HepG2 (cell line): Measurements from ENCODE around the gene HHIPL1. TPM values are rescaled to one million over a fixed set of nuclear protein-coding genes. Genes with fewer than 3 reads are reported as not detected.

Source experiments
- ATAC-seq: fragments of 200-7000 bp; cut with Tn5 transposase; 3 replicates; pipeline ENCODE4 v1.9.1; 2020; ENCODE audit warnings: mild to moderate bottlenecking, moderate library complexity
- BruUV-seq: library from RNA; stranded (reverse); fragments of 400-500 nt; replicated peaks from 2 replicates; lab custom pipeline; 2021; lab: Mats Ljungman, UMichigan
- CTCF ChIA-PET: fragments of 300-600 bp; formaldehyde crosslinking; extraction: SDS; loops from one replicate; lab custom pipeline; 2021; ENCODE audit warnings: low total read pairs, inconsistent platforms, low intra/inter-chr PET ratio; lab: Yijun Ruan, JAX
- POLR2A ChIA-PET: fragments of 350-600 bp; sonication (Branson Sonifier 250); formaldehyde crosslinking; loops from one replicate; lab custom pipeline; 2020; ENCODE audit warnings: antibody characterized with exemption, inconsistent platforms; lab: Yijun Ruan, JAX
- DNase-seq: peaks from one replicate; pipeline ENCODE4 v3.0.0-alpha.2; 2015; ENCODE audit warnings: low spot score
- FAIRE-seq: peaks from 3 replicates; lab custom pipeline; 2011; peaks lifted over from hg19 to GRCh38; lab: Jason Lieb, UNC
- H2AFZ ChIP-seq: one replicate; pipeline ENCODE4 v1.6.1; 2011; ENCODE audit warnings: low read length, inconsistent platforms
- H3K27ac ChIP-seq: fragments of 300-600 bp; 3 replicates; pipeline ENCODE4 v1.8.0; 2011; ENCODE audit warnings: mixed run types, mild to moderate bottlenecking, mixed read lengths, low read length, inconsistent platforms; ENCODE audit not compliant: insufficient read depth; ENCODE audit errors: extremely low read length
- H3K27me3 ChIP-seq, 2 experiments: fragments of 200-600 bp in 1 of 2; 2 replicates in 1 of 2; 3 replicates in 1 of 2; pipeline versions ENCODE4 v1.6.0 to v1.8.0; 2011; ENCODE audit warnings: low read length in 2 of 2, mild to moderate bottlenecking in 2 of 2, moderate library complexity in 2 of 2, inconsistent platforms in 1 of 2; ENCODE audit not compliant: insufficient read depth in 2 of 2, control insufficient read depth in 1 of 2
- H3K36me3 ChIP-seq, 2 experiments: fragments of 200-600 bp in 1 of 2; replicated peaks in 1 of 2; 2 replicates in 1 of 2; 3 replicates in 1 of 2; pipeline versions ENCODE4 v1.5.1 to v1.8.0; 2011; ENCODE audit warnings: low read length in 2 of 2, inconsistent platforms in 1 of 2; ENCODE audit not compliant: insufficient read depth in 2 of 2, control insufficient read depth in 1 of 2
- H3K4me1 ChIP-seq: 2 replicates; pipeline ENCODE4 v1.5.1; 2012; ENCODE audit warnings: low read length, inconsistent platforms; ENCODE audit not compliant: insufficient read depth
- H3K4me2 ChIP-seq: 2 replicates; pipeline ENCODE4 v1.6.0; 2011; ENCODE audit warnings: low read depth, low read length, inconsistent platforms
- H3K4me3 ChIP-seq, 3 experiments: fragments of 200-600 bp in 1 of 3; sonication (generic), shearing (Covaris generic) in 1 of 3; replicated peaks in 1 of 3; 2 replicates each; pipeline ENCODE4 v1.5.1; 2011 to 2016; ENCODE audit warnings: low read length in 3 of 3, inconsistent platforms in 2 of 3, low read depth in 2 of 3, mild to moderate bottlenecking in 2 of 3, control low read depth in 1 of 3, mixed read lengths in 1 of 3; ENCODE audit not compliant: insufficient read depth in 1 of 3
- H3K79me2 ChIP-seq: one replicate; pipeline ENCODE4 v1.6.1; 2011; ENCODE audit warnings: low read length, inconsistent platforms; ENCODE audit not compliant: insufficient read depth
- H3K9ac ChIP-seq: 2 replicates; pipeline ENCODE4 v1.6.0; 2011; ENCODE audit warnings: mild to moderate bottlenecking, low read depth, low read length, inconsistent platforms; ENCODE audit not compliant: insufficient read depth
- H3K9me3 ChIP-seq: 2 replicates; pipeline ENCODE4 v1.5.1; 2012; ENCODE audit warnings: mild to moderate bottlenecking, low read length
- H4K20me1 ChIP-seq: 2 replicates; pipeline ENCODE4 v1.6.0; 2011; ENCODE audit warnings: inconsistent platforms, mild to moderate bottlenecking, low read length, moderate library complexity; ENCODE audit not compliant: insufficient read depth
- SIN3B ChIP-seq: fragments of 150-350 bp; IDR thresholded peaks from 2 replicates; pipeline ENCODE4 v1.6.1; 2014; ENCODE audit warnings: low read length
- SRSF4 ChIP-seq: fragments of 200-400 bp; formaldehyde crosslinking; IDR thresholded peaks from one replicate; pipeline ENCODE4 v1.6.1; 2018; ENCODE audit warnings: mild to moderate bottlenecking, low read depth, low read length, moderate library complexity; ENCODE audit not compliant: poor library complexity, severe bottlenecking
- TAF15 ChIP-seq: fragments of 200-400 bp; formaldehyde crosslinking; IDR thresholded peaks from one replicate; pipeline ENCODE4 v1.6.1; 2018; ENCODE audit warnings: mild to moderate bottlenecking, low read depth, low read length; ENCODE audit not compliant: poor library complexity, severe bottlenecking
- TGIF2 ChIP-seq: IDR thresholded peaks from 2 replicates; pipeline ENCODE4 v1.6.1; 2016; ENCODE audit warnings: control low read depth, missing compliant biosample characterization
- ZFP90 ChIP-seq: sonication (generic); formaldehyde crosslinking; IDR thresholded peaks from 2 replicates; pipeline ENCODE4 v1.8.0; 2022; ENCODE audit warnings: missing genetic modification reagents, mild to moderate bottlenecking, inconsistent platforms, borderline replicate concordance
- ZNF556 ChIP-seq: sonication (generic); formaldehyde crosslinking; IDR thresholded peaks from 2 replicates; pipeline ENCODE4 v1.4.0; 2020; ENCODE audit warnings: mild to moderate bottlenecking, missing genetic modification reagents, borderline replicate concordance
- ZNF75D ChIP-seq: sonication (generic); formaldehyde crosslinking; IDR thresholded peaks from 2 replicates; pipeline ENCODE4 v1.8.1; 2023; ENCODE audit warnings: missing genetic modification reagents, mild to moderate bottlenecking, borderline replicate concordance
- ZNF775 ChIP-seq: sonication (generic); formaldehyde crosslinking; IDR thresholded peaks from 2 replicates; pipeline ENCODE4 v1.4.0; 2020; ENCODE audit warnings: missing genetic modification reagents, mild to moderate bottlenecking, moderate library complexity, borderline replicate concordance
- WGBS: methylation state at CpG from one replicate; pipeline ENCODE4 v1.1.6; 2017; ENCODE audit warnings: low lambda C conversion rate; 5-methylcytosine and 5-hydroxymethylcytosine counted together
- in situ Hi-C: cut with HindIII; loops from 2 replicates; pipeline ENCODE4 v1.10.0; 2017; ENCODE audit warnings: low pct_unique_long_range_greater_than_20kb; ENCODE audit not compliant: extremely low pct_ligation_motif_present
- intact Hi-C: fragments of 100-400 bp; cut with micrococcal nuclease; formaldehyde crosslinking; loops from one replicate; pipeline ENCODE4 v1.10.0; 2022; ENCODE audit not compliant: unreplicated experiment
- polyA plus RNA-seq, 8 experiments: library from polyadenylated mRNA; depleted of rRNA in 3 of 8; stranded (reverse) in 7 of 8; unstranded in 1 of 8; fragments of >200 nt; fragmentation: Illumina TruSeq in 4 of 8; extraction: Trizol in 4 of 8; gene quantifications; 2 replicates each; pipeline versions ENCODE4 v1.2.1 to v1.2.3, GENCODE V29; 2011 to 2016; ENCODE audit warnings: low read depth in 4 of 8, missing spikeins in 1 of 8, mixed read lengths in 1 of 8; ENCODE audit not compliant: insufficient read depth in 1 of 8
- total RNA-seq, 5 experiments: library from RNA; depleted of rRNA; stranded (reverse); fragments of >200 nt; fragmentation: Illumina TruSeq; extraction: Trizol; gene quantifications; 2 replicates each; pipeline ENCODE4 v1.2.3, GENCODE V29; 2016; ENCODE audit warnings: low read depth in 1 of 5
- TF ChIP-seq, protein P1 (sequence below), 2 experiments: sonication (generic) in 1 of 2; formaldehyde crosslinking in 1 of 2; IDR thresholded peaks; 2 replicates each; pipeline versions ENCODE4 v1.4.0 to v1.6.1; 2016 to 2020; ENCODE audit warnings: borderline replicate concordance in 1 of 2, low read depth in 1 of 2, mild to moderate bottlenecking in 1 of 2, missing genetic modification reagents in 1 of 2
- TF ChIP-seq, protein P2 (sequence below): sonication (generic); formaldehyde crosslinking; IDR thresholded peaks from 2 replicates; pipeline ENCODE4 v1.4.0; 2020; ENCODE audit warnings: mild to moderate bottlenecking, missing genetic modification reagents
- TF ChIP-seq, protein P3 (sequence below): sonication (generic); formaldehyde crosslinking; IDR thresholded peaks from 2 replicates; pipeline ENCODE4 v1.5.0; 2020; ENCODE audit warnings: mild to moderate bottlenecking, missing genetic modification reagents, borderline replicate concordance

The HHIPL1 gene
- total and polyA plus RNA-seq, 2 of the 13 experiments (the other 11 are each of a cell fraction or from before 2014, with no cell fraction given), result not detected

DNA sequence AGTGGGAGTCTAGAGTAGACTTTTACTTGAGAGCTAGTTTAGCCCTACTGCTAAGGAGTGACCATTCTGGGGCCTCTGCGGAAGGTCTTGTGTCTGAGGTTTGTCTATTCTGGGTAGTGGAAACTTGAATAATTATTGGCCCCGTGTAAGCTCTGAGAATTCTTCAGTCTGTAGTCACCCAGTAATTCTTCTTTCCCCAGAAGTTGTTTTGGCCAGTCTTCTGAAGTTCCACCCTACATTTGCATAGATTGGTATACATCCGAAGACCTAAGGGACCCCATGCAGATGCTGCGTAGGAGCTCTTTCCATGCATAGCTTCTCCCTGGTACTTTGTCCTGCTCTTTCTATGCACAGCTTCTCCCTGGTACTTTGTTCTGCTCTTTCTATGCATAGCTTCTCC, 52.0 kb downstream of the HHIPL1 start:
- in situ Hi-C loops, result no loop called here

More for the DNA sequence above, 52.0 kb downstream of the HHIPL1 start:
- Histone ChIP-seq H4K20me1 (no peaks in the 10 kb centered on the region), H3K9me3 (no peaks in the 10 kb centered on the region), H3K9ac (no peak overlapping the region), H3K4me3 (no peak overlapping the region), H3K27me3 (no peaks in the 10 kb centered on the region), H3K79me2 (no peaks in the 10 kb centered on the region), H3K4me1 (no peaks in the 10 kb centered on the region), H3K36me3 (no peaks in the 10 kb centered on the region), H3K4me2 (no peak overlapping the region), H3K27ac (no peak overlapping the region), H2AFZ (no peak overlapping the region)
- no peak for FAIRE-seq
- no TSS peak for BruUV-seq
- TF ChIP-seq ZNF775 (CRISPR knock-in tag) (no peak), TAF15 (no peak), SRSF4 (no peak), ZNF75D (CRISPR knock-in tag) (no peak), TGIF2 (CRISPR knock-in tag) (no peak), ZFP90 (CRISPR knock-in tag) (no peak), ZNF556 (no peak), SIN3B (no peak)
- TF ChIP-seq, protein P1, sequence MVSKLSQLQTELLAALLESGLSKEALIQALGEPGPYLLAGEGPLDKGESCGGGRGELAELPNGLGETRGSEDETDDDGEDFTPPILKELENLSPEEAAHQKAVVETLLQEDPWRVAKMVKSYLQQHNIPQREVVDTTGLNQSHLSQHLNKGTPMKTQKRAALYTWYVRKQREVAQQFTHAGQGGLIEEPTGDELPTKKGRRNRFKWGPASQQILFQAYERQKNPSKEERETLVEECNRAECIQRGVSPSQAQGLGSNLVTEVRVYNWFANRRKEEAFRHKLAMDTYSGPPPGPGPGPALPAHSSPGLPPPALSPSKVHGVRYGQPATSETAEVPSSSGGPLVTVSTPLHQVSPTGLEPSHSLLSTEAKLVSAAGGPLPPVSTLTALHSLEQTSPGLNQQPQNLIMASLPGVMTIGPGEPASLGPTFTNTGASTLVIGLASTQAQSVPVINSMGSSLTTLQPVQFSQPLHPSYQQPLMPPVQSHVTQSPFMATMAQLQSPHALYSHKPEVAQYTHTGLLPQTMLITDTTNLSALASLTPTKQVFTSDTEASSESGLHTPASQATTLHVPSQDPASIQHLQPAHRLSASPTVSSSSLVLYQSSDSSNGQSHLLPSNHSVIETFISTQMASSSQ (IDR thresholded peaks at IDR 0.05; ENCODE audit: low read depth), result no peak
- TF ChIP-seq, protein P1 (CRISPR knock-in tag; IDR thresholded peaks at IDR 0.05; ENCODE audit: borderline replicate concordance), result no peak
- TF ChIP-seq, protein P2, sequence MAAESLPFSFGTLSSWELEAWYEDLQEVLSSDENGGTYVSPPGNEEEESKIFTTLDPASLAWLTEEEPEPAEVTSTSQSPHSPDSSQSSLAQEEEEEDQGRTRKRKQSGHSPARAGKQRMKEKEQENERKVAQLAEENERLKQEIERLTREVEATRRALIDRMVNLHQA (CRISPR knock-in tag), result no peak
- TF ChIP-seq, protein P3, sequence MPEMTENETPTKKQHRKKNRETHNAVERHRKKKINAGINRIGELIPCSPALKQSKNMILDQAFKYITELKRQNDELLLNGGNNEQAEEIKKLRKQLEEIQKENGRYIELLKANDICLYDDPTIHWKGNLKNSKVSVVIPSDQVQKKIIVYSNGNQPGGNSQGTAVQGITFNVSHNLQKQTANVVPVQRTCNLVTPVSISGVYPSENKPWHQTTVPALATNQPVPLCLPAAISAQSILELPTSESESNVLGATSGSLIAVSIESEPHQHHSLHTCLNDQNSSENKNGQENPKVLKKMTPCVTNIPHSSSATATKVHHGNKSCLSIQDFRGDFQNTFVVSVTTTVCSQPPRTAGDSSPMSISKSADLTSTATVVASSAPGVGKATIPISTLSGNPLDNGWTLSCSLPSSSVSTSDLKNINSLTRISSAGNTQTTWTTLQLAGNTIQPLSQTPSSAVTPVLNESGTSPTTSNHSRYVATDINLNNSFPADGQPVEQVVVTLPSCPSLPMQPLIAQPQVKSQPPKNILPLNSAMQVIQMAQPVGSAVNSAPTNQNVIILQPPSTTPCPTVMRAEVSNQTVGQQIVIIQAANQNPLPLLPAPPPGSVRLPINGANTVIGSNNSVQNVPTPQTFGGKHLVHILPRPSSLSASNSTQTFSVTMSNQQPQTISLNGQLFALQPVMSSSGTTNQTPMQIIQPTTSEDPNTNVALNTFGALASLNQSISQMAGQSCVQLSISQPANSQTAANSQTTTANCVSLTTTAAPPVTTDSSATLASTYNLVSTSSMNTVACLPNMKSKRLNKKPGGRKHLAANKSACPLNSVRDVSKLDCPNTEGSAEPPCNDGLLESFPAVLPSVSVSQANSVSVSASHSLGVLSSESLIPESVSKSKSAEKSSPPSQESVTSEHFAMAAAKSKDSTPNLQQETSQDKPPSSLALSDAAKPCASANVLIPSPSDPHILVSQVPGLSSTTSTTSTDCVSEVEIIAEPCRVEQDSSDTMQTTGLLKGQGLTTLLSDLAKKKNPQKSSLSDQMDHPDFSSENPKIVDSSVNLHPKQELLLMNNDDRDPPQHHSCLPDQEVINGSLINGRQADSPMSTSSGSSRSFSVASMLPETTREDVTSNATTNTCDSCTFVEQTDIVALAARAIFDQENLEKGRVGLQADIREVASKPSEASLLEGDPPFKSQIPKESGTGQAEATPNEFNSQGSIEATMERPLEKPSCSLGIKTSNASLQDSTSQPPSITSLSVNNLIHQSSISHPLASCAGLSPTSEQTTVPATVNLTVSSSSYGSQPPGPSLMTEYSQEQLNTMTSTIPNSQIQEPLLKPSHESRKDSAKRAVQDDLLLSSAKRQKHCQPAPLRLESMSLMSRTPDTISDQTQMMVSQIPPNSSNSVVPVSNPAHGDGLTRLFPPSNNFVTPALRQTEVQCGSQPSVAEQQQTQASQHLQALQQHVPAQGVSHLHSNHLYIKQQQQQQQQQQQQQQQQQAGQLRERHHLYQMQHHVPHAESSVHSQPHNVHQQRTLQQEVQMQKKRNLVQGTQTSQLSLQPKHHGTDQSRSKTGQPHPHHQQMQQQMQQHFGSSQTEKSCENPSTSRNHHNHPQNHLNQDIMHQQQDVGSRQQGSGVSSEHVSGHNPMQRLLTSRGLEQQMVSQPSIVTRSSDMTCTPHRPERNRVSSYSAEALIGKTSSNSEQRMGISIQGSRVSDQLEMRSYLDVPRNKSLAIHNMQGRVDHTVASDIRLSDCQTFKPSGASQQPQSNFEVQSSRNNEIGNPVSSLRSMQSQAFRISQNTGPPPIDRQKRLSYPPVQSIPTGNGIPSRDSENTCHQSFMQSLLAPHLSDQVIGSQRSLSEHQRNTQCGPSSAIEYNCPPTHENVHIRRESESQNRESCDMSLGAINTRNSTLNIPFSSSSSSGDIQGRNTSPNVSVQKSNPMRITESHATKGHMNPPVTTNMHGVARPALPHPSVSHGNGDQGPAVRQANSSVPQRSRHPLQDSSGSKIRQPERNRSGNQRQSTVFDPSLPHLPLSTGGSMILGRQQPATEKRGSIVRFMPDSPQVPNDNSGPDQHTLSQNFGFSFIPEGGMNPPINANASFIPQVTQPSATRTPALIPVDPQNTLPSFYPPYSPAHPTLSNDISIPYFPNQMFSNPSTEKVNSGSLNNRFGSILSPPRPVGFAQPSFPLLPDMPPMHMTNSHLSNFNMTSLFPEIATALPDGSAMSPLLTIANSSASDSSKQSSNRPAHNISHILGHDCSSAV (CRISPR knock-in tag), result no peak
- DNase-seq, result no peak
- POLR2A ChIA-PET, result no interaction called here
- intact Hi-C loops, result no loop called here
- ATAC-seq, result no peak
- 36% methylated on average over 4 of the region's 4 CpGs for WGBS
- CTCF ChIA-PET, result no interaction called here
